PFSK-1 (cell line): ENCODE measurements around the gene SLC25A26.

Source experiments
- FOXP2 ChIP-seq: optimal IDR thresholded peaks from 2 replicates; pipeline ENCODE3; 2011; ENCODE audit warnings: borderline replicate concordance, control low read depth, inconsistent platforms; ENCODE audit not compliant: insufficient read depth; ENCODE audit errors: extremely low read length, extremely low read depth
- POLR2AphosphoS5 ChIP-seq: IDR thresholded peaks from 2 replicates; pipeline ENCODE4 v1.6.1; 2012; ENCODE audit warnings: low read depth, mild to moderate bottlenecking, control low read depth, low read length, moderate library complexity
- REST ChIP-seq, 2 experiments: IDR thresholded peaks; 2 replicates each; pipeline versions ENCODE4 v1.6.1 to v1.8.0; 2011 to 2012; ENCODE audit warnings: low read depth in 2 of 2, low read length in 2 of 2, control low read depth in 1 of 2, inconsistent platforms in 1 of 2, mild to moderate bottlenecking in 1 of 2, moderate library complexity in 1 of 2; ENCODE audit not compliant: insufficient read depth in 1 of 2
- SIN3A ChIP-seq: IDR thresholded peaks from 2 replicates; pipeline ENCODE4 v1.6.1; 2012; ENCODE audit warnings: mild to moderate bottlenecking, low read length, moderate library complexity, borderline replicate concordance; ENCODE audit not compliant: insufficient read depth
- TAF1 ChIP-seq: IDR thresholded peaks from 2 replicates; pipeline ENCODE4 v1.6.1; 2012; ENCODE audit warnings: low read length, control low read depth, borderline replicate concordance; ENCODE audit not compliant: insufficient read depth

- TF ChIP-seq REST (IDR thresholded peaks at IDR 0.05; ENCODE audit: insufficient read depth in 1 of 2, low read depth in 2 of 2, low read length in 2 of 2) (no peak), POLR2AphosphoS5 (no peak), TAF1 (no peak), SIN3A (no peak), FOXP2 (no peak)
Measured at GRCh38 chr3:66372681-66373350, 152.0 kb downstream of the SLC25A26 start.
